ENCODE results near the gene OST4.
"Not testable (repeated sequence)": the region's sequence is repeated elsewhere in the genome, so short reads cannot be mapped to it uniquely, and the experiment has no call there.

The OST4 gene

DNA sequence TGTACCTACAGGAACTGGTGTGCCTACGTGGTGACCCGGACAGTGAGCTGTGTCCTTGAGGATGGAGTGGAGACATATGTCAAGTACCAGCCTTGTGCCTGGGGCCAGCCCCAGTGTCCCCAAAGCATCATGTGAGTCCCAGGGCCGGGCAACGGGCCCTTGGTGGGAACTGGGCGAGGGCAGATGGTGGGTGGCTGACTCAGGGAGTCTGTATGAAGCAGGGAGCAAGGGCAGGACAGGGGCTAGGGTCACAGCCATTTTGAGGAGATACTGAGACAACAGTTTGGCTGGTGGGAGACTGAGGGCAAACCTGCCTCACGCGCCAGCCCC, 8.7 kb upstream of the OST4 start:
- no peak for FAIRE-seq
- DNase-seq (ENCODE audit: low spot score), result no peak

DNA sequence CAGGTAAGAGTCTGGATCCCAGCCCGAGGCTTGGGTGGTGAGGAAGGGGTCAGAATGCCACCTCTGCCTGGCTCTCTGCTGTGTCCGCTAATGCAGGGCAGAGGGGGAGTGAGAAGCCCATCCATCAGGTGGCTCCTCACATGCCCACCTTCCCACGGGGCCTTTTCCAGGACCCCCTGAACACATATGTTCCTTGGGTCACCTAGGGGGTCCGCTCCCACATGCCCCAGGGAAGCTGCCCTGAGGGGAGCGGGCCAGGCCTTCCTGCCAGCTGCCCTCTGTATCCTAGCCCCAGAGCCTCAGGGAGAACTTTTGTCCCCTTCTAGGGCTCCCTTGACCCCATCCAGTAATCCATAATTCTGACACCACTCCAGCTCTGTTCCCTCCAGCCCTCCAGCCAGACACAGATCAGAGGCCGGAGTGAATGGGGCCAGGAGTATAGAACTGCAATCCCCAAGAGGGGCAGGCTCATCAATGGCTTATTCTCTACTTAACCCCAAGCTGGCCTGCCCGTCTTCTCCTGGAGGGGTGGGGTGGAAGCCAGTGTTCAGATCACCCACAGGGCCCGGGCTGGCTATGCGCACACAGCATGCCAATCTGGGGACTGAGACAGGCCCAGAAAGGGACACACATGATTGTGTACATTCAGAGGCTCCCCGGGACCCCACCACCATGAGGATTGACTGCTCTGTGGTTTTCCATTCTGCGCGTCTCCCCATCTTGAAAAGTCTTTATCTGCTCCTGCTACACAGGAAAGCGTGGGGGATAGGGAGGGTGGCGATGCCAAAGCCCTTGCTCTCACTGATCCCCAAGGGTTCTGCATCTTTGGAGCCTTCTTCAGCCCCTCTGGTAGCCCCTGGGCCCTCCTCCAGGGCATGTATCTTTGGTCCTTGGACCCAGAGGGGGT, 8.0 kb upstream of the OST4 start:
- FAIRE-seq (no peak), DNase-seq (ENCODE audit: low spot score) (no peak)

DNA sequence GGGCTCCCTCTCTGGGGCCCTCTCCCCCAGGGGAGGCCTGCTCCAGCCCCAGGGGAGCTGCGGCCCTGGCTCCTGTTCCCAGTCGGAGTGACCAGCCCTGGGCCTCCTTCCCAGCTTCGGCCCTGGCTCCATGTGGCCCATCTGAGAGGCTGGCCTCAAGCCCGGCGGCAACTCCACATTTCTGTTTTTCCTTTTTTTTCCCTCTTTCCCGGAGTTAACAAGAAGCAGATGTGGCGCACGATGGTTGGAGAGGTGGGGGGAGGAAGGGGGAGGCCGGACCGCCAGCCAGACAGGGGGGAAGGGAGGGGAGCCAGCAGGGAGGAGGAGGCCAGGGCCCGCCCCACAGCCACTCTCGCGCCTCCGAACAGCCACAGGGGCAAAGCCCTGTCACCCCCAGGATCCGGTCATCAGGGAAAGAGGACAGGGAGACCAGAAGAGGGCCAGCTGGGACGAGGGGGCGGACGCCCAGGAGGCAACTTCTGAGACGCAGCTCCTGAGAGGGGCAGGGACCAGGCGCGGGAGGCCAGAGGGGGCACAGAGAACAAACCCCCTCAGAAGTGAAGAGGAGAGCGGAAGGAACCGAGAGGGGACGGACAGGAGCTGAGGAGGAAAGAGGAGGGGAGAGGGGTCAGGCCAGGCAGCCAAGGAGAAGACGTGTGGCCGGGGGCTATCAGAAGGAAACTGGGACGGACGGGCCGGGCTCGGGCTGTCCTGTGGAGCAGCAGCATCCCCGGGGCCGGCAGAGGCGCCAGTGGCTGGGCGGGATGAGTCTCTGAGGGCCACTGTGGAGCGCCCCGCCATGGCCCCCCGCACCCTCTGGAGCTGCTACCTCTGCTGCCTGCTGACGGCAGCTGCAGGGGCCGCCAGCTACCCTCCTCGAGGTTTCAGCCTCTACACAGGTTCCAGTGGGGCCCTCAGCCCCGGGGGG, 7.1 kb upstream of the OST4 start, which contains the start of gene EMILIN1:
TSS of gene EMILIN1 (plus strand) at position 349 of the 928 bp plus-strand sequence. CDS start at position 800, 451 bp downstream.
- no peak for DNase-seq (ENCODE audit: low spot score)

DNA sequence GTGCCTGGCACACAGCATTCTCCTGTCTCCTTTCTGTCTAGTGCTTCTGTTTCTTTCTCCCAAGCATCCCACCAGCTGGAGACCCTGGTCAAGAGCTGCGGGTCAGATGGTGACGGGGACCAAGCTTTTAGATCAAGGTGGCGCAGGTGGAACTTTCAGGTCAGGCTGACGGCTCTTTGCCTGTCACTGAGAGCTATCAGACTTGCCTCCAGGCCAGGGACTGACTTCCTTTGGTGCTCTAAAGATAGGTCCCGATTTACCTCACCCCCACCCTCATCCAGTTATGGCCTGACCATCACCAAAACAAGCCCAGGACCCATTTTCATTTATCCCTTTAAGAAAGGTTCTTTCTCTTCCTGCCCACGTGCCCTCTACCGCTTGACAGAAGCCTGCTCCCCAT, 5.8 kb upstream of the OST4 start:
- FAIRE-seq (no peak), DNase-seq (ENCODE audit: low spot score) (no peak)

More for the DNA sequence above, 7.1 kb upstream of the OST4 start, which contains the start of gene EMILIN1:
- FAIRE-seq, result no peak

DNA sequence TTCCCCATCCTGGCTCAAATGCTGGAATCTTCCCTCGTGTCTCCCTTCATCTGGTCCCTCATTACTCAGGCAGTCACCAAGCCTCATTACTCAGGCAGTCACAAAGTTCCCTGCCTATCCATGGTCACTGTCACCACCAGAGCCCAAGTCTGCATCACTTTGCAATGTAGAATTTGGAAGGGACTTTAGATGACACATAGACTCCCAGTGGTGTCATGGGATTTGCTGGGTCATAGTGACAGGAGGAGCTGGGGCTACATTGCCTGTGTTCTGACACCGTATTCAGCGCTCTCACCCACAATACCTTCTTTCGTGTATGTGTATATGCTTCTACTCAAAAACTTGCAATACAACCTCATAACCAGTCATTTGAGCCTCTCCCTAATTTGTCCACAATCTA, 4.9 kb upstream of the OST4 start:
- DNase-seq (ENCODE audit: low spot score), result no peak
- FAIRE-seq, result no peak

DNA sequence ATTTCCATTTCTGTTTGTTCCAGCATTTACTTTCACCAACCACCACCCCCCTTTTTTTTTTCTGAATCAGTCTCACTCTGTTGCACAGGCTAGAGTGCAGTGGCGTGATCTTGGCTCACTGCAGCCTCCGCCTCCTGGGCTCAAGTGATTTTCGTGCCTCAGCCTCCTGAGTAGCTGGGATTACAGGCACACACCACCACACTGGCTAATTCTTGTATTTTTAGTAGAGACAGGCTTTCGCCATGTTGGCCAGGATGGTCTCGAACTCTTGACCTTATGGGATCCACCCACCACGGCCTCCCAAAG, 4.1 kb upstream of the OST4 start:
- DNase-seq (ENCODE audit: low spot score); FAIRE-seq: not testable (repeated sequence)

DNA sequence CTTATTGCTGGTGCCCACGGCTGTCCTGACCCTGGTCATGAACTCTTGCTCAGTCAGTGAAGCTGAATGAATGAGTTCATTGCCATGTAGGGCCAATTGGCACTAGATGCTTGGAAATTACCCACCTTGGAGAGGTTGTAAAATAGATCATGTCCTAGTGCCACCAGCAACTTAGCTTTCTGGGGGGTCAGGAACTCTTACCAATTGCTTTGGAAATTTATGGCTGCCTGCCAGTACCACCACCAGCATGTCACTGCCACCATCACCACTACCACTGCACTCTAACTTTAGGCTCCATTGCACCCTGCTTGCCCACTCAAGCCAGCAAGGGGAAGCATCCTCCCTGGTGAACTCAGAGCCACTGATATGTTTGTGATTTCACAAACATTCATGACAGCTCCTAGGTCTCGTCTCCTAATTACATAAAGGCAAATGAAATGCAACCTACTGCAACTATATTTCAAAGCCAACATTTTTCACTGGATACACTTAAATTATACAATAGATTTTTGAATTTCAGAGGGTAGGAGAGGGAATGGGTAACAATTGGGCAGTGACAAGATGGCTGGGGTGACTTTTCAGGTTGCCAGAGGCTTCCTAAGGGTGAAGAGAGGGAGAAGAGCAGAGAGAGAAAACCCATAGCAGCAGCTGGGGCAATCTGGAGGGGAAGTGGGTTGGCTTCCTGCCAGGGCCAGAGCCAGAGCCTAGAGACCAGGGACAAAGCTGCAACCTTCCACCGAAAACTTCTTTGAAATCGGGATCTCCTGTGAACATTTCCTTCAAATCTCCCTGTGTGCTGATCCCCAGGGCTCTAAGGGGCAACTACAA, 3.5 kb upstream of the OST4 start:
- FAIRE-seq (no peak), DNase-seq (ENCODE audit: low spot score) (no peak)

DNA sequence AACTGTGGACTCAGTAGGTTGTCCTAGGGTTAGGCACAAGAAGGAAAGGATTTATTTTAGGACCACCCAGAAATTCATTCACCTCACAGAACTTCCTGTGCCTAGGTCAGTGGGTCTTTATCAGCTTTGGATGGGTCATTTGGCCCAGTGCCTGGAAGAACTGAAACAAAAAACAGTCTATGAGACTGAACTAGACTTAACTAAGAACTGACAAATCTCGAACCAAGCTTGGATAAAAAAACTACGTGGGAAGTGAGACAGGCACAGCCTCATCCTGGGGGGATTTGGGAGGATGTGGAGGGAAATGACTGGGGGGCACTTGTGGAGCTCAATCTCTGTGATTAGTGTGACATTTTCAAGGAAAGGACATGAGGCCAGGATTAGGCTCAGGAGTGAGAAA, 2.3 kb upstream of the OST4 start:
- DNase-seq (ENCODE audit: low spot score), result no peak
- no peak for FAIRE-seq

DNA sequence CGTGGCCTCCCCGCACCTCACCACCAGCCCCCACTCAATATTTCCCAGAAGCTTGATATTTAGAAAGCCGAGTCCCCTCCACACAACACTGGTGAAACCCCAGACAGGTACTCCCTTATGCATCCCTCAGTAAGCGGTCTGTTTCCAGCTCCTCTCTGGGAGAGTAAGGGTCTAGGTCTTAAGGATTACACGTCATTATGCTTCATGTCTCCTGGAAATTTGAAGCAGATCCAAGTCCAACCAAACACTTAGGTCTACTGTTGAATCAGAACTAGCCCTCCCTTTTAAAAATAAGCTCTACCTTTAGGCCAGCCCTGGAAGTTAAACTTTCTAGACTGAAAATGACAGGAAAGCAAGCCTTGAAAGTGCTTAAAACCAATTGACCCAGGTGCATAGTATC, 1.5 kb upstream of the OST4 start:
- FAIRE-seq, result no peak
- no peak for DNase-seq (ENCODE audit: low spot score)

DNA sequence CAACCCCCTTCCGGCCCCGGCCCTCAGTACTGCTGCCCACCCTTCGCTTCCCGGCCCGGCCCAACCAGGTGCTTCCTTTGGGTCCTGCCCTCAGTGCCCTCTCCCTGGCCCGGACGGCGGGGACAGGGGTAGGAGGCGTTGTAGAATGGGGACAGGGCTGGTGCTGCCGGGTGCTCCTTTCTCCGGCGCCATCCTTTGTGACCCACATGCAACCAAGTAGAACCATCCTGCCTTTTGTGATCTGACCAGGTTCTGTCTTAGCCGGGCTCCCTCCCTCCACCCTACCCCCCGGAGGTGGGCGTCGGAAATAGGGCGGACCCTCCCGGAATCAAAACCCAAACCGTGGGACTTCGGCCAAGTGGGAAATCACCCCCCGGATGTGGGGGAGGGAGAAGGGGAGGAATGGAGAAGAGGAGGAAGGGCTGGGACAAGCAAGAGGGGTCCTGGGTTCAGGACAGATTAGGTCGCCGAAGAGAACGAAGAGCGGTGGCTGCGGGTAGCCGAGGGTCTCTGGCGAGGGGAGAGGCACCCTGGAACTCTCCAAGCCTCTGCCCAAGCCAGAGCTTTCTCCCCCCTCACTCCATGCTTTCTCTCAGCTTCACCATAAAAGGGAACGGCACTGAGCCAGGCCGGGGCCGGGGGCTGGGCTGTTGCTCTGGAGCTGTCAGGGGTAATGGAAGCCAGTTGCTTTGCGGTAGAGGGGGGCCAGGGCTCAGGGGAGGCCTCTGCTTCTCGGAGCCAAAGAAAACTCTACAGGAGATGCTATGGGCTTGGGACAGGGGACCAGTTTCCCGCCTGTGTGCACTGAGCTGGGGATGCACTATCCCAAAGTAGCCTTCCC, 756 bp upstream of the OST4 start:
- FAIRE-seq, result no peak

DNA sequence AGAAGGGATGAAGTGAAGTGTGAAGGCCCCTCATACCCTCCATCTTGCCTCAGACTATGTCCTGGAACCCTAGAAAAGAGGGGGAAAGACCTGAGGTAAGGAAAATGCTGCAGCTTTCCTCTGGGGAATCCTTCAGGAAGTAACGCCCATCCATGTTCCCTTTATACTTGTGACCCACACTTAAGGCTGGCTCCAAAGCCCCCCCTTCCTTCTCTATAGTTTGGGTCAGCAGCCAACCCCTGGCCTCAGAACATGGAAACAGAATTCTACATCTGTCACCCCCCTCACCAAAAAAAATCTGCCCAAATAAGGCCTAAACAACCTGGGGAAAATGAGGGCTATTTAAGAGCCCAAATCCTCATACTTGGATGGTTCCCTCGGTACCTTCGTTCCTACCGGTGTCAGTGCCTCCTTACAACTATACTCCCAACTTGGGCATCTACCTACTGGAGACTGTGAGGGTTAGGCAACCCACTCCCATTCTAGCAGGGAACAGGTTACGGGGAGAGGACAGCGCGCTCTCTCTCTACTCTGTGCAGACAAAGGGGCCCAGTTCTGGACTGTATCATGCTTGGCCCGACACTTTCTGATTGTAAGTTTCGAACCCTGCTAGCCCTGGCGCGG, 689 bp downstream of the OST4 start:
- FAIRE-seq, result no peak
- no peak for DNase-seq (ENCODE audit: low spot score)

More for the DNA sequence above, 756 bp upstream of the OST4 start:
- DNase-seq (ENCODE audit: low spot score), result peak; percentile 39

DNA sequence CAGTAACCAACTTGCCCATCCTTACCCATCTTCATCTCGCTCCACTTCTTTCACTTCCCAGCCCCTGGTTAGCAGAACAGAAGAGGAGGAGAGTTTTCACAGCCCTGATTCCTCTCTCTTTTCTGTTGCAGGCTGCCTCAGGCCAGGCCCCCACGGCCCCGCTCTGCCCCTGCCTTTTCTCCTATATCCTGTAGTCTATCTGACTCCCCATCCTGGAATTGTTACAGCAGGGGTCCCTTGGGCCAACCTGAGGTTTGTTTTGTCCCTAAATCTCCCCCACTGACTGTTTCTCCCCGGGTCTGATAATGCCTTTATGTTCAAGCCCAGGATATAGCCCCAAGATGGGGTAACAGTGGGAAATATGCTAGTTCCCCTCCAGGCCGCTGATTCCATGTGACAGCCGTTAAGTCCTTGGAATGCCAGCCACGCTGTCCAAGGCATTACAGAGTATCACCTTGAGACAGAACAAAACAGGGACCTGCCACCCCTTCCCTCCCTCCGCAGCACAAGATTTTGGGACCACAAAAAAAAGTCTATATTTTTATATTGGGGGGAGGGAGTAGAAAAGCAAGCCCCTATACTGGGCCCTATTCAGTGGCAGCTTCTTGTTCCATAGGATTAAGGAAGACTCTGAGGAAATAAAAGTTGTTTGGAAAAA, 1.4 kb downstream of the OST4 start:
- no peak for DNase-seq (ENCODE audit: low spot score)
- no peak for FAIRE-seq

DNA sequence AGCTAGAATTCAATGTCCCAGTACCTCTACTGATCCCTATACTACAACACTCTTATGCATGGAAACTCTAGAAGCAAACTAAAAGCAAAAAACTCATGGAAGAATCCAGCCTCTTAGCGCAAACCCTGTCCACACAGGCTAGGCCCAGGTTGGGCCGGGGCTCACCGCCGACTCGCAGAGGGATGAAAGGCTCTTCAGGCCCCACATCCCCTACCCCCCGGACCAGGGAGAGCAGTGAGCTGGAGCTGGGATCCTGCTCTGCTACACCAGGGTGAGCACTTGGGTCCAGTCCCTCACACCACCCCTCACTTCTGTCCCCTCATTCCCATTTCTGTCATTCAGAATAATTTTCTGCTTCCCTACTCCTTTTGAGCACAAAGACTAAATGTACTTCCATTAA, 2.0 kb downstream of the OST4 start:
- no peak for DNase-seq (ENCODE audit: low spot score)
- FAIRE-seq, result no peak

DNA sequence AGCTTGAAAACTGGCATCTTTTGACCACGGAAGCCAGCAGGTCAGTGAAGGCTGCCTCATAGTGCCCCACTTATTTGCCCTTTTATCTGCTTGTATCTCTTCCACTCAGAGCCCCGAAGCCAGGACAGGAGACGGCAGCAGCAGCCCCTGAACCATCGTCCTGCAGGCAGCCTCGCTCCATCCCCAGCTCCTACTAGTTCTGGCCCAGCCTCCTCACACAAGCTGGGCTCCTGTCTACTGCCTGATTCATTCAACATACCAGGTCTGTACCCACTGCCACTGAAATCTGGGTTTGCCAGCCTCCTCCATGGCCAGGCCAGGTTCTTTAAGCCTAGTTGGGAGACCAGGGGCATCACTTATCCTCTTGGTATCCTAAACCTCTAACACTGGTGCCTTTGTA, 4.1 kb downstream of the OST4 start:
- FAIRE-seq (no peak), DNase-seq (ENCODE audit: low spot score) (no peak)

DNA sequence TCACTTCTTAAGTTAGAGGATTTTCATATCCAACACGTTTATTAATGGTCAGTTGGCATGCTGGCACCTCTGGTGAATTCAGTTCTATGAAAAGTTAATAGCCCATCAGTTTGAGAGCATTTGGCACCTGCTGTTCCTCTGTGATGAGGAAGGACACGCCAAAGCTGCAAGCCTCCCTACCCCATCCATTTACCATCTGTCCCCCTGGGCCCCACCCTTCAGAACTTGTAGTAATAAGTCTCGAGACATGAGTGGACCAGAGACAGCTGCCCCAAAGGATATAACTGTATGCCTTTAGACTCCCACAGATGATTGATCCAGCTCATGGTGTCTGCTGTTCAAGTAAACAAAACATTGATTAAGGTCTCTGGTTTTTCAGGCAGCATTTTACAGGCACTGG, 6.3 kb downstream of the OST4 start:
- FAIRE-seq, result no peak
- no peak for DNase-seq (ENCODE audit: low spot score)

DNA sequence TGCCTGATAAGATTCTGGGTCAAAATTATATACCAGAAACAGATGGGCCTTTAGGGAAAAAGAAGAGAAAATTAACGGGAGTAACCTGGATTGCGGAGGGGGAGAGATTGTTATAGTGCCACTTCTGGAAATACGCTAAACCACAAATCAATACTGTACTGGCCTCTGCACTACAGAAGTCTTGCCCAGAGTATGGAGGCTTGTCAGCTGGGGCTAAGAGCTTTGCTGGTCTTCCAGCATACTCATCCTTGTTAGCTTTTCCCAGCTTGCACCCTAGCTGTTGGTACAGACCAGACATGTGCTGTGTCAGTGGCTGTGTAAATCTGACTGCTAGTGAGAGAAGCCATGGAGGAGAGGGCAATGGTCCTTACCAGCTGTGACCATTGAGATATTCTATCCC, 11.1 kb downstream of the OST4 start:
- no peak for DNase-seq (ENCODE audit: low spot score)
- FAIRE-seq, result no peak

DNA sequence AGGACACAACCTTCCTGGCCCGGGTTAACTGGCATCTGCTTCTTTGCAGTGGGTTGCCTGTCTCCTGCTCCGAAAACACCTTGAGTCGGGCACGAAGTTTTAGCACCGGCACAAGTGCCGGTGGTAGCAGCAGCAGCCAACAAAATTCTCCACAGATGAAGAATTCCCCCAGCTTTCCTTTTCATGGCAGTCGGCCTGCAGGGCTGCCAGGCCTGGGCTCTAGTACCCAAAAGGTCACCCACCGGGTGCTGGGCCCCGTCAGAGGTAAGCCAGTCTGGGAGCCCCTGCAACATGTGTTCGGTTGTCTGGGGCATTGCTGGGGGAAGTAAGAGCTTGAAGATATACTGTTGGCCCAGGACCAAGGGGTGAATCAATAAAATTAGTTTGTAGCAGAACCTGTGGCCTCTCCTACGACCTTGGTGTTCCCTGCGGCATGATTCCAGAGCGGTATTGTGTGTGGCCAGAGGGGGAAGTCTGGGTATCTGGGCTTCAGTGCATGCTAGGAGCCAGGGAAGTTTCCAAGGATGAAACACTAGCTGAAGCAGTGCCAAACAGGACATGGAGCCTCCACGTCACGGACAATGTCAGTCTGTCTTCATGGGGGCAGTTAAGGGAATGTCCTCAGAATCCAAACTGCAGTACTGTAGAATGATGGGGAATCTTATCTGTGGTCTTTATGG, 12.2 kb downstream of the OST4 start:
- no peak for FAIRE-seq
- no peak for DNase-seq (ENCODE audit: low spot score)

DNA sequence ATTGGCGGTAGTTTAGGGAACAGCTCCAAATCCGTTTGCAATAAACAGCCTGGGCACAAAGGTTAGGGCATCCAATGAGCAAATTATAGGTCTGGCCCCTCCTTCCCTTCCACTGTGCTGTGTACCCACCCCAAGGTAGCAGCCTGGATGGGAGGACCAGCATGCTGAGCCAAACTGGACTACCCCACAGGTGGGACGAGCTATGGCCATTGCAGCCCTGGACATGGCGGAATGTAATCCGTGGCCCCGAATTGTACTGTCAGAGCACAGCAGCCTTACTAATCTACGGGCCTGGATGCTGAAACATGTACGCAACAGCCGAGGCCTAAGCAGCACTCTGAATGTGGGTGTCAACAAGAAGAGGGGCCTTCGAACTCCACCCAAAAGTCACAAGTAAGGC, 13.2 kb downstream of the OST4 start:
- FAIRE-seq, result peak; percentile 92
- DNase-seq (ENCODE audit: low spot score), result no peak

DNA sequence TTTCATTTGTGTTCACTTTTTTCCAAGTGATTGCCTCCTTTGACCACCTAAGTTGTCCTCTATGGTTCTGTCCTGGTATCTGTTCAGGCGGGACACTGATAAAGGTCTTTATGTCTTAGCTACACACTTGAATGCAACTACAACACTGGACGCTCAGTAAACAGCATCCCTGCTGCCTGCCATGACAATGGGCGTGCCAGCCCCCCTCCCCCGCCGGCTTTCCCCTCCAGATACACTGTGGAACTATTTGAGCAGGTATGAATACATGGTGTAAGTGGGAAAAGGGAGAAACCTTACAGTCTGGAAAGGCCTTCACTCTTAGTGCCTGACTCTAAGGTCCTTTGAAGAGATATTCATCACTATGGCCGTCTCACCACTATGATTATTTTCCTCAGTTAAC, 14.3 kb downstream of the OST4 start:
- FAIRE-seq, result no peak
- no peak for DNase-seq (ENCODE audit: low spot score)

All from urothelium cell line (cell line).